HG02759 (cell line): ENCODE data around the gene CLIP1.
"Not testable (repeated sequence)": the region's sequence is repeated elsewhere in the genome, so short reads cannot be mapped to it uniquely, and the experiment has no call there.

Experiments used
- ATAC-seq: cut with Tn5 transposase; IDR thresholded peaks from one replicate; pipeline ENCODE4 v1.9.1; 2021; ENCODE audit warnings: mild to moderate bottlenecking, moderate library complexity; ENCODE audit not compliant: unreplicated experiment

CLIP1 gene

GRCh38 chr12:122362755-122363154 is 59.7 kb downstream of the CLIP1 start:
- ATAC-seq: no peak

DNA sequence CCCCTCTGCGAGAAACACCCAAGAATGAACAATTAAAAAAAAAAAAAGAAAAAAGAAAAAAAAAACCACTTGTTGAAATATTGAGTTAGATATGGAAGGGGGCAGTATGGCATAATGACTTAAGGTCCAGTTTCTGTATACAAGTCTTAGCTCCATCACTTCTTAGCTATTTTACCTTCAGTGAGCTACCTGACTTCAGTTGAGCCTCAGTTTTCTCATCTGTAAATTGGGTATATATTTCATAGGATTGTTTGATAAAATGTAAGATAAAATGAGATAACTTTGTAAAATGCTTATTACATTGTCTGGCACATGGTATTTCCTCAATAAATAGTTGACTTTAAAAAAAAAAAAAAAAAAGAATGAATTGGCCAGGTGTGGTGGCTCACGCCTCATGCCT is 64.1 kb downstream of the CLIP1 start:
- not testable (repeated sequence) for ATAC-seq

GRCh38 chr12:122357536-122357935 is 64.9 kb downstream of the CLIP1 start:
- ATAC-seq: not testable (repeated sequence)

GRCh38 chr12:122356991-122357390 is 65.5 kb downstream of the CLIP1 start:
- ATAC-seq: not testable (repeated sequence)

- no peak for ATAC-seq
Observed at GRCh38 chr12:122356192-122356635, 66.3 kb downstream of the CLIP1 start.

- no peak for ATAC-seq
Observed at GRCh38 chr12:122355706-122356105, 66.8 kb downstream of the CLIP1 start.

DNA sequence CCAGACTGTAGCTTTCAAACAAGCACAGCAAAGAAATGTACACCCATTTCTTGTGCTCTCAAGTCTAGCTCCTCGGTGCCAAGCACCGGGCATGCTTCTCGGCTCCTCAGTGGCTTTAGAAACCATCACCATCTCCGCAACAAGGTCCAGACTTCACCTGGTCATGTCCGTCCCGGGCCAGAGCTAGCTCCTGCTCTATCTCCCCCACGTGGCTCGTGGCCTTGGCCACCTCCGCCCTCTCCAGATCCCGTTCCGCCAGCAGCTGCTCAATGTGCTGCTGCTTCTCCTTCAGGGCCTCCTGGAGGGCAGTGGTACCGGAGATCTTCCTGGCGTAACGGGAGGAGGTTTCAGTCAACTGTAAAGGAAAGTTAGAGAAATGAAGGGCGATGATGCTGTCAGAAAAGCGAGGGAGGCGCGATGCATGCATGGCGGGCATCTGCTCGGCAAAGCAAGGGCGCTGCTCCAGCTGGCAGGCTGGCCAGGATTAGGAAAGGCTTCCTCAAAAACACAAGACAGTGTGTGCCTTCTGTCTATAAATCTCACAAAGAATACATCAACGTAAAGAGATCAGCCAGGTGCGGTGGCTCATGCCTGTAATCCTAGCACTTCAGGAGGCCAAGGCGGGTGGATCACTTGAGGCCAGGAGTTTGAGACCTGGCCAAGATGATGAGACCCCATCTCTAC is 67.4 kb downstream of the CLIP1 start:
- no peak for ATAC-seq

- no peak for ATAC-seq
Observed at GRCh38 chr12:122352394-122352793, 70.1 kb downstream of the CLIP1 start.

DNA sequence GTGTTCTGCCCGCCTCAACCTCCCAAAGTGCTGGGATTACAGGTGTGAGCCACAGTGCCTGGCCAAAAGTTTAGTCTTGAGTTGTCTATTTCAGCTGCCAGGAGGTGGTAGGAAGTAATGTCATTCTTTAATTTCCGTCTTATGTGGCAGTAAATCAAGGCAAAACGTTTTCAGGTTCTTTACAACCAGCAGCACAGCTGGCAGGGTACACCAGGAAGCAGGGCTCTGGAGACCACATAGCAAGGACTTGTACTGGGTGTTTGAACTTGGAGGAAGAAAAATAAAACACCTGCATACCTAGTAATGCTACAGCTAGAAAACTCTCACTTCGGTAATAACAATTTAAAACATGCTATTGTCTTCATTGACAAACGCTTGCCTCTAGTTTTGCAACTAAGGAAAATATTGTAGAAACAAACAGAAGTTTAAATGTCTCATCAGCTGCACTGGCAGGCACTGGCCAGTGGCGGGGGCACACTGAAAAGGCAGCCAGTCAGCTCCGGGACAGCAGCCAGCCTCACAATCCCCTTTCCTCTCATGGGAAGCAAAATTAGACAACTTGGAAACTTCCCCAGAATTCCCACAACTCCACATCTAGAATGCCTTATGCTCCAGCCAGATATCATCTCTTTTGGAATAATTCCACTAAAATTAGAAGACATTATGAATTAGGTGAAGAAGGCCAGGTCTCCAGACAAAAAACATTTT is 72.2 kb downstream of the CLIP1 start:
- no peak for ATAC-seq

DNA sequence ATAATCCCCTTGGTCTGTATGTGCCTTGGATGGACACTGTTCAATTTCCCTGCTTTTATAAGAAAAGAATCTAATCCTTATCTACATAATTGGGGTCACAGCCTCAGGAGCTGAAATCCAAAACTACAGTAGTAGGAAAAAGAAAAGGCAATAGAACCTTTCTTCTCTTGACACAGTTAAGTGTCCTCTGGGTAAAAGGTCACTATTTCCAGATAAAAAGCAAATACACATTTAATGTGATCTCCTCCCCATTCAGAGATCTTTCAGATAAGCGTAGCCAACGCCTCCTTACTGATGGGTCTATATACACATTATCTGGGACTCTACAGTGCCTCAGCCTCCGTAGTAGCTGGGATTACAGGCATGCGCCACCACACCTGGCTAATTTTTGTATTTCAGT is 73.4 kb downstream of the CLIP1 start:
- ATAC-seq: no peak

DNA sequence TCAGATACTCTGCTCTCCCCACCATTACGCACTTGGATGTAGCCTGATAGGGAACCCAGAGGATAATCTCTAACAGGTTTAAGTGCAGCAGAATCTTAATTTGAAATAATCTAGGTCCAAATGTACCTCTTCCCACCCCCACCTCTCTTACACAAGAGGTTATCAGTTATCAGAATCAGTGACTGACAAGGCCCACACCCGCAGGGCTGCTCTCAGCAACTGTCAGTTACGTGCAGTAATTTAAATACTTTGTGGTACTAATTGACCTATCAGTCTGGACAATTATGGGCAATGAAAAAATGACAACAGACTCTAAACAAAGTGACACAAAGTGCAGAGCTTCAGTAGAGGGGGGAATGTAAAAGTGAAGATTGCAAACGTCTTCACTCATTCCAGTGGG is 74.0 kb downstream of the CLIP1 start:
- ATAC-seq: no peak

GRCh38 chr12:122346054-122346453 is 76.4 kb downstream of the CLIP1 start:
- no peak for ATAC-seq

DNA sequence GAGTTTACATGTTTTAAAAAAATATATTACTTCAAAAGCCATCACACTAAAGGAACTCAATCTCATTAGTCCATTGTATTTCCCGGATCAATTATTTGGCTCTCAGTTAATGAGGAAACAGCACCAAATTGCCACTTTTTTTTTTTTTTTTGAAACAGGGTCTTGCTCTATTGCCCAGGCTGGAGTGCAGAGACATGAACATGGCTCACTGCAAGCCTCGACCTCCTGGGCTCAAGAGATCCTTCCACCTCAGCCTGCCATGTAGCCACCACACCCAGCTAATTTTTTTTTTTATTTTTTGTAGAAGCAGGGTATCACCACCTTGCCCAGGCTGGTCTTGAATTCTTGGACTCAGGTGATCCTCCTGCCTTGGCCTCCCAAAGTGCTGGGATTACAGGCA is 77.4 kb downstream of the CLIP1 start:
- no peak for ATAC-seq

- no peak for ATAC-seq
Observed at GRCh38 chr12:122336015-122336946, 86.2 kb downstream of the CLIP1 start.

GRCh38 chr12:122333142-122334087 is 89.1 kb downstream of the CLIP1 start:
- ATAC-seq: no peak

- no peak for ATAC-seq
Observed at GRCh38 chr12:122327494-122328385, 94.7 kb downstream of the CLIP1 start.

DNA sequence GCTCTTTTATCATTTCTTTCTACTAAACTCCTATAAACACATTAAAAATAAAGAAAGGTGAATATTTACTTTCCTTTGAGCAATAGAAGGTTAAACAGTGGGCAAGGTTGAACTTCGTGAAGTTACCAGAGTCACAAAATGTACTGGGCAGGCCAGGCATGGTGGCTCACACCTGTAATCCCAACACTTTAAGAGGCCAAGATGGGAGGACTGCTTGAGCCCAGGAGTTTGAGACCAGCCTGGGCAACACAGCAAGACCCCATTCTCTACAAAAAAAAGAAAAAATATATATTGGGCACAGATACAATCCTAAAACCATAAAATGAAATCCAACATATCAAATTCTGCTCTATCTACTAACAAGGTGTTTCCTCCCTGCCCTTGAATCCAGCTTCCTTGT is 95.5 kb downstream of the CLIP1 start:
- ATAC-seq: no peak

DNA sequence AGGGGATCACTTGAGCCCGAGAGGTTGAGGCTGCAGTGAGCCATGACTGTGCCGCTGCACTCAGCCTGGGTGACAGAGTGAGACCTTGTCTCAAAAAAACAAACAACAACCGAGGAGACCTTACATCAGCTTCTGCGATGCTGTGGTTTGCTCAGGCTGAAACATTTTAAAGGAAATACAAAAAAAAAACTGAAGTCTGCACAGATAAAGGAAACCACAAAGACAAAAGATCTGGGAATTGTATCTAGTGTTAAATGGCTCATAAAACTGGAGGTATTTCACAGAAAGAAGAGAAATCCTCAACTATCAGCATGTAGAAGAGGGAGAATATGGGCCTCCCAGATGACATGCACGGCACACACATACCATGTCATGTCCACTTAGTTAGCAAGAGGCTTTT is 95.9 kb downstream of the CLIP1 start:
- ATAC-seq: no peak

DNA sequence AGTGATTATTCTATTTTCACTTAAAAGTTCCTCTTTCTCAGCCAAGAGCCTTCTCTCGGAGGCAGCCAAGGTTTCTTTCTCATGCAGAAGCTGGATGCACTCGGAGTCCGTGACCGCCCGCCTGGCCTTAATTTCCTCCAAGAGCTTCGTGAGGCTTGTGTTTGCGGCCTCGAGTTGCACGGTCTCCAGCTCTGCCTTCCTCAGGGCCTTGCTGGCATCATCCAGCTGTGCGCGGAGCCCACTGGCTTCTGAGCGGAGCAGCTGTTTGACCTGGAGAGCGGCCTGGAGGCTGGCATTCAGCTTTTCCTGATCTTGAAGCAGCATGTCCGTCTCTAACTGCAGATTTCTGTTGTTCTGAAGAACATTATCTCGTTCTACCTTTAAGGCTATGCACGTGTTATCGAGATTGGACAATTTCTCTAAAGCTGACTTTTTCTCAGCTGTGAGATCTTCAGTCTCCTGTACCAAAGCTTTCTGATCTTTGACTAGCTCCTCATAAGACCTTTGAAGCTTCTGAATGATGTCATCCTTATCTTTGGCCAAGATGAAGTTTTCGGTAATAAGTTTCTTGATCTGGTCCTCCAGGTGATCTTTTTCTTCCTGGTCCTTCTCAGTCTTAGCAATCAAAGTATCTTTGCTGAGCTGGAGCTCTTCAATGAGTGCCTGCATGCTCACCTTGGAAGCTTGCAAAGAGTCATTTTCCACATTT is 99.0 kb downstream of the CLIP1 start:
- ATAC-seq: no peak
